Retina (tissue), 1 donor: Measurements from ENCODE around the gene EPG5.
A peak's percentile ranks its signal among the peaks of the same experiment; 100 is the strongest.

ENCODE experiments used
- DNase-seq: peaks from one replicate; pipeline ENCODE4 v3.0.0-alpha.2; 2016

The EPG5 gene

GRCh38 chr18:45910405-45911023 lies 56.6 kb downstream of the EPG5 start:
- peak; percentile 19 for DNase-seq

- no peak for DNase-seq
Observed at GRCh38 chr18:45901654-45902210, 65.4 kb downstream of the EPG5 start.

- no peak for DNase-seq
Observed at GRCh38 chr18:45900623-45901022, 66.5 kb downstream of the EPG5 start.

- no peak for DNase-seq
Observed at GRCh38 chr18:45896991-45897390, 70.1 kb downstream of the EPG5 start.

GRCh38 chr18:45896452-45896851 lies 70.7 kb downstream of the EPG5 start:
- no peak for DNase-seq

GRCh38 chr18:45895339-45895738 lies 71.8 kb downstream of the EPG5 start:
- DNase-seq = no peak

- DNase-seq = no peak
Observed at GRCh38 chr18:45894818-45895217, 72.3 kb downstream of the EPG5 start.

- DNase-seq = no peak
Observed at GRCh38 chr18:45891806-45892205, 75.3 kb downstream of the EPG5 start.

- no peak for DNase-seq
Observed at GRCh38 chr18:45890606-45891005, 76.5 kb downstream of the EPG5 start.

GRCh38 chr18:45889419-45890064 lies 77.6 kb downstream of the EPG5 start:
- no peak for DNase-seq

GRCh38 chr18:45887585-45887984 lies 79.5 kb downstream of the EPG5 start:
- no peak for DNase-seq

GRCh38 chr18:45880876-45881558 lies 86.1 kb downstream of the EPG5 start:
- DNase-seq = no peak

GRCh38 chr18:45879681-45880655 lies 87.2 kb downstream of the EPG5 start:
- peak; percentile 90 for DNase-seq

- no peak for DNase-seq
Observed at GRCh38 chr18:45877403-45877802, 89.7 kb downstream of the EPG5 start.

- no peak for DNase-seq
Observed at GRCh38 chr18:45876161-45876560, 91.0 kb downstream of the EPG5 start.

- no peak for DNase-seq
Observed at GRCh38 chr18:45874491-45875184, 92.5 kb downstream of the EPG5 start.

- no peak for DNase-seq
Observed at GRCh38 chr18:45871431-45872084, 95.6 kb downstream of the EPG5 start.

- DNase-seq = no peak
Observed at GRCh38 chr18:45870419-45870818, 96.7 kb downstream of the EPG5 start.

GRCh38 chr18:45865466-45865865 lies 101.7 kb downstream of the EPG5 start:
- no peak for DNase-seq

GRCh38 chr18:45864081-45864480 lies 103.0 kb downstream of the EPG5 start:
- DNase-seq = no peak

- no peak for DNase-seq
Observed at GRCh38 chr18:45863469-45863868, 103.7 kb downstream of the EPG5 start.

- DNase-seq = no peak
Observed at GRCh38 chr18:45861926-45862325, 105.2 kb downstream of the EPG5 start.
